Measurements from ENCODE around the gene IRGC. TPM values are rescaled to one million over a fixed set of nuclear protein-coding genes. Genes with fewer than 3 reads are reported as not detected.

IRGC gene
- total RNA-seq, 3 donors from 2014 or later (not counting 1 experiment from before 2014, with no cell fraction given) = not detected

DNA sequence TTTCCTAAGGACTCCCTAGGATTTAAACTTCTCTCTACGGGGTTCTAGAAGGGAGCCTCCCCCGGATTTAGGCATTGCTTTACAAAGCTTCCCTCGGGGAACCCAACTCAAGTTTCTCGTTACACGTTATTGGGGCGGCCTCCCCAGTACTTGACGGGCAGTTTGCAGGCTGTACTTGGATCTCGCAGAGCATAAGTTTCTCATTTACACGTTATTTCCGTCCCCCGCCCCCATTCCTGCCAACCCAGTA is 38.3 kb downstream of the IRGC start:
- Mint-ChIP-seq H3K9me3 (no peaks in the 10 kb centered on the region), H3K4me1 (peaks cover 26 to 36% of the 10 kb centered on the region in 2 donors), H3K36me3 (peaks cover 1% of the 10 kb centered on the region), H3K27me3 (ENCODE audit: low read depth in 2 of 2) (peaks cover 0 to 2% of the 10 kb centered on the region in 2 donors), H3K27ac (peak overlapping the region; percentile 99 to 100), H3K4me3 (peak overlapping the region; percentile 99)
- DNase-seq (no peak), ATAC-seq (no peak)
- H3K4me3 ChIP-seq (ENCODE audit: low read length) = peak overlapping the region; percentile 83
- 0% methylated on average over 11 of the region's 11 CpGs for WGBS (ENCODE audit: insufficient coverage)
- peaks cover 25% of the 10 kb centered on the region for H3K4me1 ChIP-seq (ENCODE audit: control insufficient read depth, insufficient read depth, low read length)
- H3K27me3 ChIP-seq (ENCODE audit: control insufficient read depth, insufficient read depth, low read length) = no peaks in the 10 kb centered on the region
- H3K36me3 ChIP-seq (ENCODE audit: control insufficient read depth, insufficient read depth, low read length) = peaks cover 15% of the 10 kb centered on the region
- intact Hi-C loops (cut with micrococcal nuclease) = loop anchor here (2.0 kb wide), 2 partner anchors 53 to 85 kb away; no protein-coding TSS in a partner anchor
- peak overlapping the region; percentile 97 for H3K27ac ChIP-seq (ENCODE audit: low read length)
- no peaks in the 10 kb centered on the region for H3K9me3 ChIP-seq (ENCODE audit: control insufficient read depth, insufficient read depth, low read length)
- TF ChIP-seq, protein P1, sequence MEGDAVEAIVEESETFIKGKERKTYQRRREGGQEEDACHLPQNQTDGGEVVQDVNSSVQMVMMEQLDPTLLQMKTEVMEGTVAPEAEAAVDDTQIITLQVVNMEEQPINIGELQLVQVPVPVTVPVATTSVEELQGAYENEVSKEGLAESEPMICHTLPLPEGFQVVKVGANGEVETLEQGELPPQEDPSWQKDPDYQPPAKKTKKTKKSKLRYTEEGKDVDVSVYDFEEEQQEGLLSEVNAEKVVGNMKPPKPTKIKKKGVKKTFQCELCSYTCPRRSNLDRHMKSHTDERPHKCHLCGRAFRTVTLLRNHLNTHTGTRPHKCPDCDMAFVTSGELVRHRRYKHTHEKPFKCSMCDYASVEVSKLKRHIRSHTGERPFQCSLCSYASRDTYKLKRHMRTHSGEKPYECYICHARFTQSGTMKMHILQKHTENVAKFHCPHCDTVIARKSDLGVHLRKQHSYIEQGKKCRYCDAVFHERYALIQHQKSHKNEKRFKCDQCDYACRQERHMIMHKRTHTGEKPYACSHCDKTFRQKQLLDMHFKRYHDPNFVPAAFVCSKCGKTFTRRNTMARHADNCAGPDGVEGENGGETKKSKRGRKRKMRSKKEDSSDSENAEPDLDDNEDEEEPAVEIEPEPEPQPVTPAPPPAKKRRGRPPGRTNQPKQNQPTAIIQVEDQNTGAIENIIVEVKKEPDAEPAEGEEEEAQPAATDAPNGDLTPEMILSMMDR (IDR thresholded peaks at IDR 0.05) = no peak

DNA sequence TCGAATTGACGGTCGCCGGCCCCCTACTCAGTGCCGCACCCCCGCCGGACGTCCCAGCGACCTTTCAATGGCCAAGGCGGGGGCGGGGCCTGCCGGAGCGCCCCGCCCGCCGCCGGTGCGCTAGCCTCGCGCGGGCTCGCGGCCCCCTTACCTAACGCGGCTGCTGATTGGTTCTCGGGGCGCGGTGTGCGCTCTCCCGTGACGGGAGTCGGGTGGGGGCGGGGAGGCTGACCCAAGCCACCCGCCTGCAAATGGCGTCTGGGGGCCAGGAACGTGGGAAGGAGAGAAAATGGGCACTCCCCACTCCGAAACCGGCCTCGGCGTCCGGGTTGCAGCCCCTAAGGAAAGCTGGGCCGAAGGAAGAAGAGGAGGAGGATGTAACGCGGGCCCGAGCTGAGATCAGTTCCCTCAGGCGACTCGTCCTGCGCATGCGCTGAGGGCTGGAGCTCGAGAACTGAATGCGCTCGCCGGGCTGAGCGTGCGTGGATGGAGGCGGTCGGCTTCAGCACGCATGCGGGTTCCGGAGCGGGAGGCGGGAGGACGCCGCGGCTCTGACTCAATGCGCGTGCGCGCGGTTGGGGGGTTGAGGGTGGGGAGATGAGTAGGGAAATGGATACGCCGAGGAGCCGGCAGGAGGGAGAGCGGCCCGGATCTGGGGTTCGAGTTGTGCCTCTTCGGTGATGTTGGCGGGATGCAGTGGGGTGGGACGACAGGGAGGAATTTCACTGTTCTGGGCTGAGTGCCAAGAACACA is 38.8 kb downstream of the IRGC start, which contains the start of gene SMG9:
Gene SMG9 (minus strand): TSS at position 460 of the 753 bp plus-strand sequence. CDS start 4,221 bp downstream, outside the sequence.
- intact Hi-C loops (cut with micrococcal nuclease) = loop anchor here (2.0 kb wide), 2 partner anchors 54 to 86 kb away; no protein-coding TSS in a partner anchor

DNA sequence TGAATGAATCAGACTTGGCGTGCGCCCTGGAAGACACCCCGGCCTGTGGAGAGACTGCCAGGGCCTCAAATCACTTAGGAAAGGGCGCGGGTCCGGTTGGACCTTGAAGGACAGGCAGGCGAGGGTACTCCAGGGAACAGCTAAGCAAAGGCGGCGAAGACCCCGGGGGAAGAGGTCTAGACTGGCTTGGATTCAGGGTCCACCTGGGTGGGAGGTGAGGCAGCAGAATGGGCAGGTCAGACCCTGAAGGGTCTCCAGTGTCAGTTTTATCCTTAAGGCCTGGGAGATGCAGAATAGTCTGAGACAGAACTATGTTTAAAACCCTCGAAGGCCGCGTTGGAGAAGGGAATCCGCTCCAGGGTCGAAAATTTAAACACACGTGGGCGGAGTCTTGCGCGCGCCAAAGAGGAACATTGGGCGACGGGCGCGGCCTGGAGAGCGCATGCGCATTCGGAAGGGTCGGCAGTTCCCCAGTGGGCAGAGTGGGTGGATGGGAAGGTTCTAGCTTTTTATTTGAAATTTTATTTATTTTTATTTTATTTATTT is 39.5 kb downstream of the IRGC start:
- peak in 1 of 3 donors; percentile 22 for ATAC-seq
- Histone ChIP-seq H3K4me3 (ENCODE audit: low read length) (peak overlapping the region; percentile 83), H3K27ac (ENCODE audit: low read length) (peak overlapping the region; percentile 97), H3K36me3 (ENCODE audit: control insufficient read depth, insufficient read depth, low read length) (peaks cover 4% of the 10 kb centered on the region), H3K9me3 (ENCODE audit: control insufficient read depth, insufficient read depth, low read length) (no peaks in the 10 kb centered on the region), H3K27me3 (ENCODE audit: control insufficient read depth, insufficient read depth, low read length) (no peaks in the 10 kb centered on the region), H3K4me1 (ENCODE audit: control insufficient read depth, insufficient read depth, low read length) (peaks cover 25% of the 10 kb centered on the region)
- peak overlapping the region; percentile 99 for H3K4me3 Mint-ChIP-seq
- peak; percentile 68 to 90 for DNase-seq
- under 1% methylated on average over 27 of the region's 28 CpGs for WGBS (ENCODE audit: insufficient coverage)
- peak overlapping the region; percentile 99 to 100 for H3K27ac Mint-ChIP-seq
- no peaks in the 10 kb centered on the region for H3K9me3 Mint-ChIP-seq
- intact Hi-C loops (cut with micrococcal nuclease) = loop anchor here (2.0 kb wide), 2 partner anchors 55 to 87 kb away; no protein-coding TSS in a partner anchor
- peaks cover 0 to 2% of the 10 kb centered on the region in 2 donors for H3K27me3 Mint-ChIP-seq (ENCODE audit: low read depth in 2 of 2)
- no peaks in the 10 kb centered on the region for H3K36me3 Mint-ChIP-seq
- peaks cover 26 to 32% of the 10 kb centered on the region in 2 donors for H3K4me1 Mint-ChIP-seq
- TF ChIP-seq, protein P1 (IDR thresholded peaks at IDR 0.05) = no peak

More for the DNA sequence above, 38.8 kb downstream of the IRGC start, which contains the start of gene SMG9:
- WGBS (ENCODE audit: insufficient coverage) = under 1% methylated on average over 79 of the region's 79 CpGs
- Histone ChIP-seq H3K27ac (ENCODE audit: low read length) (peak within 1 kb of the TSS; percentile 97), H3K27me3 (ENCODE audit: control insufficient read depth, insufficient read depth, low read length) (no peaks in the 10 kb centered on the region), H3K4me3 (ENCODE audit: low read length) (peak within 1 kb of the TSS; percentile 83), H3K4me1 (ENCODE audit: control insufficient read depth, insufficient read depth, low read length) (peaks cover 25% of the 10 kb centered on the region), H3K36me3 (ENCODE audit: control insufficient read depth, insufficient read depth, low read length) (peaks cover 10% of the 10 kb centered on the region), H3K9me3 (ENCODE audit: control insufficient read depth, insufficient read depth, low read length) (no peaks in the 10 kb centered on the region)
- ATAC-seq (peak; percentile 88 to 95 (median 89)), DNase-seq (peak; percentile 99 to 100)
- TF ChIP-seq, protein P1 (IDR thresholded peaks at IDR 0.05) = no peak
- no peaks in the 10 kb centered on the region for H3K36me3 Mint-ChIP-seq
- peaks cover 0 to 2% of the 10 kb centered on the region in 2 donors for H3K27me3 Mint-ChIP-seq (ENCODE audit: low read depth in 2 of 2)
- peaks cover 26 to 36% of the 10 kb centered on the region in 2 donors for H3K4me1 Mint-ChIP-seq
- peak within 1 kb of the TSS; percentile 99 to 100 for H3K27ac Mint-ChIP-seq
- no peaks in the 10 kb centered on the region for H3K9me3 Mint-ChIP-seq
- H3K4me3 Mint-ChIP-seq = peak within 1 kb of the TSS; percentile 99
